GM23338 (cell line): Measurements from ENCODE around the gene ERP44. TPM values are rescaled to one million over a fixed set of nuclear protein-coding genes. Genes with fewer than 3 reads are reported as not detected.
"Not testable (repeated sequence)": the region's sequence is repeated elsewhere in the genome, so short reads cannot be mapped to it uniquely, and the experiment has no call there.

Experiments
- ATAC-seq: fragments of 200-7000 bp; cut with Tn5 transposase; 3 replicates; pipeline ENCODE4 v1.9.1; 2020
- DNase-seq: peaks from one replicate; pipeline ENCODE4 v3.0.0-alpha.2; 2015; ENCODE audit warnings: low spot score
- H2AFZ ChIP-seq: fragments of 200-600 bp; sonication (generic); 2 replicates; pipeline ENCODE4 v1.8.0; 2016; ENCODE audit warnings: antibody characterized with exemption, mild to moderate bottlenecking, moderate library complexity
- H3F3A ChIP-seq: fragments of 200-600 bp; sonication (generic); replicated peaks from 2 replicates; pipeline ENCODE4 v1.8.0; 2017; ENCODE audit warnings: antibody characterized with exemption, mixed run types, low read depth
- H3K27ac ChIP-seq: fragments of 200-600 bp; sonication (generic); 2 replicates; pipeline ENCODE4 v1.6.1; 2016; ENCODE audit warnings: low read depth
- H3K27me3 ChIP-seq: fragments of 200-600 bp; sonication (generic); 2 replicates; pipeline ENCODE4 v1.8.0; 2016; ENCODE audit warnings: mild to moderate bottlenecking, mixed run types, moderate library complexity; ENCODE audit not compliant: insufficient read depth
- H3K36me3 ChIP-seq: fragments of 200-600 bp; sonication (generic); 2 replicates; pipeline ENCODE4 v1.8.0; 2016; ENCODE audit warnings: mild to moderate bottlenecking; ENCODE audit not compliant: insufficient read depth
- H3K4me1 ChIP-seq: fragments of 200-600 bp; sonication (generic); 2 replicates; pipeline ENCODE4 v1.8.0; 2016; ENCODE audit warnings: mild to moderate bottlenecking, moderate library complexity; ENCODE audit not compliant: insufficient read depth
- H3K4me2 ChIP-seq: fragments of 200-600 bp; sonication (generic); 2 replicates; pipeline ENCODE4 v1.7.1; 2017; ENCODE audit warnings: mixed run types
- H3K4me3 ChIP-seq: fragments of 200-600 bp; sonication (generic); 2 replicates; pipeline ENCODE4 v1.6.1; 2016; ENCODE audit warnings: mixed run types
- H3K79me2 ChIP-seq: fragments of 200-600 bp; sonication (generic); replicated peaks from 2 replicates; pipeline ENCODE4 v1.8.0; 2017; ENCODE audit warnings: mild to moderate bottlenecking; ENCODE audit not compliant: insufficient read depth
- H3K9me2 ChIP-seq: fragments of 200-600 bp; sonication (generic); 2 replicates; pipeline ENCODE4 v1.8.0; 2017; ENCODE audit not compliant: insufficient read depth
- H4K20me1 ChIP-seq: fragments of 200-600 bp; sonication (generic); replicated peaks from 2 replicates; pipeline ENCODE4 v1.8.0; 2017; ENCODE audit warnings: mild to moderate bottlenecking; ENCODE audit not compliant: insufficient read depth
- H3K27ac Mint-ChIP-seq: 2 replicates; pipeline ENCODE4 v1.8.0; 2020; ENCODE audit warnings: inconsistent platforms, mild to moderate bottlenecking, moderate library complexity, mixed read lengths
- H3K27me3 Mint-ChIP-seq: 3 replicates; pipeline ENCODE4 v1.8.0; 2022; ENCODE audit warnings: low read depth, mild to moderate bottlenecking, moderate library complexity, mixed read lengths, inconsistent platforms; ENCODE audit not compliant: insufficient read depth, poor library complexity
- H3K36me3 Mint-ChIP-seq: 3 replicates; pipeline ENCODE4 v1.8.0; 2021; ENCODE audit warnings: low read depth, mild to moderate bottlenecking, inconsistent platforms, moderate library complexity, mixed read lengths
- H3K4me1 Mint-ChIP-seq: 3 replicates; pipeline ENCODE4 v1.8.0; 2020; ENCODE audit warnings: mild to moderate bottlenecking, inconsistent platforms, mixed read lengths
- H3K4me3 Mint-ChIP-seq: 3 replicates; pipeline ENCODE4 v1.8.0; 2021; ENCODE audit warnings: moderate library complexity, mild to moderate bottlenecking, inconsistent platforms, mixed read lengths
- H3K9me3 Mint-ChIP-seq: 3 replicates; pipeline ENCODE4 v1.8.0; 2020; ENCODE audit warnings: moderate library complexity, mild to moderate bottlenecking, inconsistent platforms, mixed read lengths
- CREB1 ChIP-seq: fragments of 250-450 bp; sonication (Bioruptor Pico); IDR thresholded peaks from 2 replicates; pipeline ENCODE4 v1.5.0; 2020; ENCODE audit warnings: low read depth, mild to moderate bottlenecking, moderate library complexity
- CTCF ChIP-seq, 2 experiments: fragments of 200-600 bp in 1 of 2; sonication (generic) in 1 of 2; conservative IDR thresholded peaks; 2 replicates each; pipeline versions ENCODE4 v1.5.1 to v1.6.1; 2016 to 2017; ENCODE audit warnings: antibody characterized with exemption in 2 of 2, low read depth in 2 of 2, mild to moderate bottlenecking in 2 of 2, moderate library complexity in 1 of 2
- POLR2AphosphoS5 ChIP-seq: IDR thresholded peaks from 2 replicates; pipeline ENCODE4 v1.6.1; 2016; ENCODE audit warnings: antibody characterized with exemption, low read depth
- long read RNA-seq: library from polyadenylated mRNA; unstranded; transcript quantifications from one replicate; pipeline ENCODE4 v2.0.0, GENCODE V29; 2020; ENCODE audit not compliant: unreplicated experiment
- polyA plus RNA-seq: library from polyadenylated mRNA; unstranded; fragments of >200 nt; fragmentation: Nextera tagmentation; extraction: Ambion mirVana; gene quantifications from 2 replicates; pipeline ENCODE4 v1.2.1, GENCODE V29; 2016
- total RNA-seq: library from RNA; depleted of rRNA; stranded (reverse); fragments of >200 nt; shearing (Covaris generic); gene quantifications from 2 replicates; pipeline ENCODE4 v1.2.3, GENCODE V29; 2014; rRNA removed
- TF ChIP-seq, protein P1 (sequence below): IDR thresholded peaks from 2 replicates; pipeline ENCODE4 v1.6.1; 2016; ENCODE audit warnings: antibody characterized with exemption

ERP44 gene
- 12.0 and 13.0 TPM in 2 replicates for total RNA-seq
- polyA plus RNA-seq: 18.8 and 24.1 TPM in 2 replicates
- long read RNA-seq, full-length matches to known transcripts: 54 of 56 reads
- long read RNA-seq, partial matches to known transcripts: 0 of 56 reads
- long read RNA-seq, other reads (novel, unspliced or antisense): 2 of 56 reads

DNA sequence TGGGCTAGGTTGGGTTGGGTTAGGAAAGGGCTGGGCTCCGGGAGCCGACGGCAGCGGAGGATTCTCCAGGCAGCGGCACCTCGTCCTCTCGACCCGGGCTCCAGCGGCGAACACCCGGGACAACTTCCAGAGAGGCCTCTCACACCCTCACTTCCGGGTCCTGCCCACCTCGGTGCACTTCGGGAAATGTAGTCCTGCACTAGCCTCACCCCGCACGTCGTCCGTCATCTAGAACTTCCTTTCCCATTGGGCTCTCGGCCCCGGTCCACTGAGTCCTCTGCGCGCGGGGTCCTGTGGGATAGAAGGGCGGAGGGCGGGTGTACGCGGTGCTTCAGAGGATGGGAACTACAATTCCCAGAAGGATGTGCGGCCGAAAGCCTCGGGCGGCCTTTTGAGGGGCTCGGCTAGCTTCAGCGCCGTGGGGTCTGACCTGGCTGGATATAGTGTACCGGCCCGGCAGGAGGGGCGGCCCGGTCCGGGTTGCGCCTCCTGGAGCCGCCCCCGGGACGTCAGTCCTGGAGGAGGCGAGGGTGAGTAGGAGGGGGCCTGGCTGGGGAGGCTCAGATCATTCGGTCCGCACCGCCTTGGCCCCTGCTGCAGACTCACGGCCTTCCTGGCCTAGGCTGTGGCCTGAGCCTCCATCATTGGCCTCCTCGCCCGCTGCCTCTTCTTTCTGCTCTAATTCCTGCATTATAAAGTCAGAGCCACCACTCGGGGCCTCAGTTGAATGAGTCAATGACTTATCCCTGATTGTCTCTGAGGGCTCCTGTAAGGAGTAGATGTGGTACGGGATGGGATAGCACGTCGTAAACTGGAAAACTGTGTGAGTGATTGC, at the start of gene ERP44, which contains the start of gene INVS:
Gene ERP44 (minus strand): TSS at position 114 of the 835 bp plus-strand sequence. CDS start 160 bp downstream, outside the sequence.
Gene INVS (plus strand): TSS at position 357 of the 835 bp plus-strand sequence. CDS start 5,279 bp downstream, outside the sequence.
- Histone ChIP-seq H3K27ac (peak within 1 kb of the TSS; percentile 76), H3K79me2 (peaks cover 38% of the 10 kb centered on the region), H3K4me3 (peak within 1 kb of the TSS; percentile 86)

DNA sequence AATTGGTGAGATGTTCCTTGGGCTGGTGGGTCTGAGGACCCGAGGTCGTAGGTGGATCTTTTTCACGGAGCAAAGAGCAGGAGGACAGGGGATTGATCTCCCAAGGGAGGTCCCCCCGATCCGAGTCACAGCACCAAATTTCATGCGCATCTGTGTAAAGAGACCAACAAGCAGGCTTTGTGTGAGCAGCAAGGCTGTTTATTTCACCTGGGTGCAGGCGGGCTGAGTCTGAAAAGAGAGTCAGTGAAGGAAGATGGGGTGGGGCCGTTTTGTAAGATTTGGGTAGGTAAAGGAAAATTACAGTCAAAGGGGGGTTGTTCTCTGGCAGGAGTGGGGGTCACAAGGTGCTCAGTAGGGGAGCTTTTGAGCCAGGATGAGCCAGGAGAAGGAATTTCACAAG, 47.2 kb upstream of the ERP44 start:
- H3K4me3 ChIP-seq: peak overlapping the region; percentile 85
- peak overlapping the region; percentile 81 for H3K27ac ChIP-seq
- H4K20me1 ChIP-seq, H3F3A ChIP-seq, H3K36me3 Mint-ChIP-seq, H2AFZ ChIP-seq, H3K4me3 Mint-ChIP-seq, H3K27me3 ChIP-seq, H3K9me3 Mint-ChIP-seq, H3K9me2 ChIP-seq, ATAC-seq, H3K27me3 Mint-ChIP-seq: not testable (repeated sequence)
- peak; percentile 74 for TF ChIP-seq POLR2AphosphoS5
- H3K4me1 Mint-ChIP-seq: peaks cover 43% of the 10 kb centered on the region
- H3K4me2 ChIP-seq: peak overlapping the region; percentile 92
- peaks cover 19% of the 10 kb centered on the region for H3K36me3 ChIP-seq
- peaks cover 48% of the 10 kb centered on the region for H3K4me1 ChIP-seq
- peak; percentile 50 for DNase-seq
- peaks cover 63% of the 10 kb centered on the region for H3K79me2 ChIP-seq
- peak overlapping the region; percentile 96 for H3K27ac Mint-ChIP-seq

More for the DNA sequence above, at the start of gene ERP44, which contains the start of gene INVS:
- peak within 1 kb of the TSS; percentile 91 for H3K4me2 ChIP-seq
- H3K36me3 ChIP-seq: no peaks in the 10 kb centered on the region
- peaks cover 12% of the 10 kb centered on the region for H3K27me3 Mint-ChIP-seq
- H3K27ac Mint-ChIP-seq: peak within 1 kb of the TSS; percentile 96
- H3F3A ChIP-seq: no peaks in the 10 kb centered on the region
- ATAC-seq: peak; percentile 94
- TF ChIP-seq CREB1 (peak; percentile 80), POLR2AphosphoS5 (peak; percentile 56), CTCF (conservative IDR thresholded peaks at IDR 0.05; ENCODE audit: low read depth in 2 of 2) (no peak)
- TF ChIP-seq, protein P1, sequence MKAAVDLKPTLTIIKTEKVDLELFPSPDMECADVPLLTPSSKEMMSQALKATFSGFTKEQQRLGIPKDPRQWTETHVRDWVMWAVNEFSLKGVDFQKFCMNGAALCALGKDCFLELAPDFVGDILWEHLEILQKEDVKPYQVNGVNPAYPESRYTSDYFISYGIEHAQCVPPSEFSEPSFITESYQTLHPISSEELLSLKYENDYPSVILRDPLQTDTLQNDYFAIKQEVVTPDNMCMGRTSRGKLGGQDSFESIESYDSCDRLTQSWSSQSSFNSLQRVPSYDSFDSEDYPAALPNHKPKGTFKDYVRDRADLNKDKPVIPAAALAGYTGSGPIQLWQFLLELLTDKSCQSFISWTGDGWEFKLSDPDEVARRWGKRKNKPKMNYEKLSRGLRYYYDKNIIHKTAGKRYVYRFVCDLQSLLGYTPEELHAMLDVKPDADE: peak; percentile 99
- no peaks in the 10 kb centered on the region for H3K9me2 ChIP-seq
- H3K27me3 ChIP-seq: no peaks in the 10 kb centered on the region
- H2AFZ ChIP-seq: peak within 1 kb of the TSS; percentile 95
- H3K9me3 Mint-ChIP-seq: no peaks in the 10 kb centered on the region
- no peaks in the 10 kb centered on the region for H3K36me3 Mint-ChIP-seq
- peak within 1 kb of the TSS; percentile 98 for H3K4me3 Mint-ChIP-seq
- H4K20me1 ChIP-seq: peaks cover 12% of the 10 kb centered on the region; the same call in 1 of the 2 replicates
- peaks cover 13% of the 10 kb centered on the region for H3K4me1 Mint-ChIP-seq
- peaks cover 15% of the 10 kb centered on the region; the same call in 1 of the 2 replicates for H3K4me1 ChIP-seq
- peak; percentile 100 for DNase-seq

DNA sequence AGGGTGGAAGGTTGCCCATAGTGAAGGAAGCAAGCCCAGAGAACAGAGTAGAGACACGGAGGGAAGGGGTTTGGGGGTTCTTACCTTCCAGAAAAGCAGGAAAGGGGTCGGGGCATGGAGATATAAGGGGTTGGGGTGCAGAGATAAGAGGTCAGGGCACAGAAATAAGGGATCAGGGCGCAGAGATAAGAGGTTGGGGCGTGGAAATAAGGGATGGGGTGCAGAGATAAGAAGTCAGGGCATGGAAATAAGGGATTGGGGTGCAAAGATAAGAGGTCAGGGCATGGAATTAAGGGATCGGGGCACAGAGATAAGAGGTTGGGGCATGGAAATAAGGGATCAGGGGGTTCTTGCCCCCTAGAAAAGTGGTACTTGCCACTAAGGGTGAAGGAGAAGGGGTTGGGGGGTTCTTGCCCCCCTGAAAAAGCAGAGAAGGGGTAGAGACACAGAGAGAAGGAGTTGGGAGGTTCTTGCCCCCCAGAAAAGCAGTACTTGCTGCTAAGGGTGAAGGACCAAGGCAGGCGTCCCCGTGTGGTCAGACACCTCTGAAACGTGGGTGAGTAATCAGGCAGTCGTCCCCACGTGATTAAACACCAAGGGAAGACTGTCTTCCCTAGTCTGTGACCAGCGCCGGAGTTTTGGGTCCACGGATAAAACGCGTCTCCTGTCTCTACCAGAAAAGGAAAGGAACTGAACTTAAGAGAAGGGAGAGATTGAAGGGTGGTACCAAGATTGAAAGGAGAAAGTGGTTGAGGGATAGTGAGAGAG, 46.6 kb upstream of the ERP44 start:
- not testable (repeated sequence) for H2AFZ ChIP-seq, DNase-seq, H4K20me1 ChIP-seq, H3K4me3 Mint-ChIP-seq, H3K27me3 Mint-ChIP-seq, ATAC-seq, H3K36me3 Mint-ChIP-seq, H3K27me3 ChIP-seq, H3F3A ChIP-seq, H3K9me3 Mint-ChIP-seq, H3K9me2 ChIP-seq
- Histone ChIP-seq H3K4me2 (peak overlapping the region; percentile 92), H3K4me1 (peaks cover 49% of the 10 kb centered on the region), H3K79me2 (peaks cover 63% of the 10 kb centered on the region), H3K4me3 (peak overlapping the region; percentile 85), H3K27ac (peak overlapping the region; percentile 81), H3K36me3 (peaks cover 19% of the 10 kb centered on the region)
- H3K27ac Mint-ChIP-seq: peak overlapping the region; percentile 96
- H3K4me1 Mint-ChIP-seq: peaks cover 38% of the 10 kb centered on the region

GRCh38 chr9:100141862-100142261, 43.1 kb upstream of the ERP44 start:
- not testable (repeated sequence) for H3K27ac Mint-ChIP-seq, ATAC-seq, H3K4me3 Mint-ChIP-seq, H4K20me1 ChIP-seq, H3K27me3 Mint-ChIP-seq, H2AFZ ChIP-seq, H3K27me3 ChIP-seq, H3K9me3 Mint-ChIP-seq, H3K9me2 ChIP-seq, DNase-seq
- H3K4me1 ChIP-seq: peaks cover 38% of the 10 kb centered on the region
- peaks cover 60% of the 10 kb centered on the region for H3K79me2 ChIP-seq
- H3F3A ChIP-seq: peaks cover 23% of the 10 kb centered on the region; the same call in 1 of the 2 replicates
- peaks cover 21% of the 10 kb centered on the region; the same call in 2 of the 3 replicates for H3K36me3 Mint-ChIP-seq
- peak overlapping the region; percentile 85 for H3K4me3 ChIP-seq
- peak overlapping the region; percentile 89 for H3K27ac ChIP-seq
- H3K36me3 ChIP-seq: peaks cover 37% of the 10 kb centered on the region
- H3K4me2 ChIP-seq: peak overlapping the region; percentile 92
- H3K4me1 Mint-ChIP-seq: peaks cover 13% of the 10 kb centered on the region
